NB4 (cell line): Measurements from ENCODE around the gene SIPA1L2.
A peak's percentile ranks its signal among the peaks of the same experiment; 100 is the strongest.

ENCODE experiments used
- MAX ChIP-seq: IDR thresholded peaks from 2 replicates; pipeline ENCODE4 v1.6.1; 2011; ENCODE audit warnings: low read depth, low read length
- MYC ChIP-seq: IDR thresholded peaks from 2 replicates; pipeline ENCODE4 v1.6.1; 2011; ENCODE audit warnings: low read depth, low read length
- POLR2A ChIP-seq: IDR thresholded peaks from 2 replicates; pipeline ENCODE4 v1.6.1; 2011; ENCODE audit warnings: mild to moderate bottlenecking; ENCODE audit not compliant: insufficient read length; ENCODE audit errors: extremely low read depth
- TF ChIP-seq, protein P1 (sequence below): IDR thresholded peaks from one replicate; pipeline ENCODE4 v1.5.1; 2012; ENCODE audit warnings: low read depth, low read length

DNA sequence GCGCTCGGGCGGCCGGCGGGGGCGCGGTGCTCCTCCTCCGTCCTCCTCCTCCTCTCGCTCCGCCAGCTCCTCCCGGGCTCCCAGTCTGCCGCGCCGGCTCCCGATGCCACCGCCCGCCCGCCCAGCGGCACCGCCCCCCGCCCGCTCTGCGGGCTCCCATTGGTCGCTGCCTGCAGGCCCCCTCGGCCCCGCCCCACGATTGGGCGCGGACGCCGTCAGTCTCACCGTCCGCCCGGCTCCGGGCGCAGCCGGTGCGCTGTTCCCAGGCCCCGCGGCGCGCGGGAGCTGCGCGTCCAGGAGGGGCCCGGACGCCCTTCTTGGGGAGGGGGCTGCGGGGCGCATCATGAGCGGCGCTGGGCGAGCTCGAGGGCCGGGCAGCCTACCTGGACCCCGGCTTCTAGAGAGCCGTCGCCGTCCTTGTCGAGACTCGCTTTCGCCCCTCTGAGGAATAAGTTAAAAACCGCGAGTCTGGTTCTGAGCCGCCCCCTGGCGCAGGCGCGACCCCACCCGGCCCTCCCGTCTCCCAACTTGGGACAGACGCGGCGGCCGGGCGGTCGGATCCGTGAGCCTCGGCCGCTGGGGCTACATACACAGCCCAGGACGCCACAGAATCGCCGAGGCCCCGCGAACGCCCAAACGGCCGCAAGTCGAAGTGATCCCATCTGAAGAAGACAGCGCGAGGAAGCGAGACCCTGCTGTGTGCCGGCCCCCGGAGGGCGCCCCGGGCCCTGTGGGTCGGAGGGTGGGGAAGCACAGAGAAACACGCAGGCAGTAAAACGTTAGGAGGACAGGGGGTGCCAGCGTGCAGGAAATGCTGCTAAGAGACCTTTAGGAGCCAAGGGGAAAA lies at the start of gene SIPA1L2:
- TF ChIP-seq, protein P1, sequence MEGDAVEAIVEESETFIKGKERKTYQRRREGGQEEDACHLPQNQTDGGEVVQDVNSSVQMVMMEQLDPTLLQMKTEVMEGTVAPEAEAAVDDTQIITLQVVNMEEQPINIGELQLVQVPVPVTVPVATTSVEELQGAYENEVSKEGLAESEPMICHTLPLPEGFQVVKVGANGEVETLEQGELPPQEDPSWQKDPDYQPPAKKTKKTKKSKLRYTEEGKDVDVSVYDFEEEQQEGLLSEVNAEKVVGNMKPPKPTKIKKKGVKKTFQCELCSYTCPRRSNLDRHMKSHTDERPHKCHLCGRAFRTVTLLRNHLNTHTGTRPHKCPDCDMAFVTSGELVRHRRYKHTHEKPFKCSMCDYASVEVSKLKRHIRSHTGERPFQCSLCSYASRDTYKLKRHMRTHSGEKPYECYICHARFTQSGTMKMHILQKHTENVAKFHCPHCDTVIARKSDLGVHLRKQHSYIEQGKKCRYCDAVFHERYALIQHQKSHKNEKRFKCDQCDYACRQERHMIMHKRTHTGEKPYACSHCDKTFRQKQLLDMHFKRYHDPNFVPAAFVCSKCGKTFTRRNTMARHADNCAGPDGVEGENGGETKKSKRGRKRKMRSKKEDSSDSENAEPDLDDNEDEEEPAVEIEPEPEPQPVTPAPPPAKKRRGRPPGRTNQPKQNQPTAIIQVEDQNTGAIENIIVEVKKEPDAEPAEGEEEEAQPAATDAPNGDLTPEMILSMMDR, result peak; percentile 45
- TF ChIP-seq MAX (no peak; the same call in 1 of the 2 replicates), POLR2A (no peak), MYC (no peak)
